H1 (cell line): ENCODE data around the gene LRRIQ4. TPM values are rescaled to one million over a fixed set of nuclear protein-coding genes. Genes with fewer than 3 reads are reported as not detected.

Experiments
- CHD1 ChIP-seq: IDR thresholded peaks from 2 replicates; pipeline ENCODE4 v1.6.1; 2012; ENCODE audit warnings: low read depth, low read length, improper control_type of control experiment
- EP300 ChIP-seq, 2 experiments: IDR thresholded peaks; 1 replicate in 1 of 2; 2 replicates in 1 of 2; pipeline ENCODE4 v1.6.1; 2011 to 2012; ENCODE audit warnings: low read depth in 2 of 2, low read length in 2 of 2, mild to moderate bottlenecking in 2 of 2, borderline replicate concordance in 1 of 2, inconsistent platforms in 1 of 2, moderate library complexity in 1 of 2
- POLR2AphosphoS5 ChIP-seq: IDR thresholded peaks from 2 replicates; pipeline ENCODE4 v1.6.1; 2011; ENCODE audit warnings: low read depth, low read length
- TCF12 ChIP-seq: IDR thresholded peaks from 2 replicates; pipeline ENCODE4 v1.6.1; 2011; ENCODE audit warnings: low read depth, mild to moderate bottlenecking, low read length
- USF2 ChIP-seq: IDR thresholded peaks from 2 replicates; pipeline ENCODE4 v1.6.1; 2011; ENCODE audit warnings: low read length, improper control_type of control experiment
- polyA plus RNA-seq, 7 experiments: library from polyadenylated mRNA; depleted of rRNA in 3 of 7; stranded (reverse) in 5 of 7; unstranded in 2 of 7; fragments of >200 nt in 5 of 7; fragments of 200-250 nt in 2 of 7; gene quantifications; 1 replicate in 5 of 7; 2 replicates in 1 of 7; 4 replicates in 1 of 7; pipeline versions ENCODE4 v1.2.1 to v1.2.3, GENCODE V29; 2011 to 2013; ENCODE audit warnings: missing spikeins in 2 of 7, mixed read lengths in 2 of 7
- total RNA-seq: library from RNA; stranded (reverse); fragmentation: NEBNext Ultra II Directional; extraction: Animal tissue kit (Norgen Biotek cat#: 25700); gene quantifications from 2 replicates; pipeline ENCODE4 v1.2.1, GENCODE V29; 2021

Gene LRRIQ4
- total and polyA plus RNA-seq, 2 of the 8 experiments (the other 6 are each of a cell fraction or from before 2014, with no cell fraction given) = 0.08 TPM; not detected in 1

DNA sequence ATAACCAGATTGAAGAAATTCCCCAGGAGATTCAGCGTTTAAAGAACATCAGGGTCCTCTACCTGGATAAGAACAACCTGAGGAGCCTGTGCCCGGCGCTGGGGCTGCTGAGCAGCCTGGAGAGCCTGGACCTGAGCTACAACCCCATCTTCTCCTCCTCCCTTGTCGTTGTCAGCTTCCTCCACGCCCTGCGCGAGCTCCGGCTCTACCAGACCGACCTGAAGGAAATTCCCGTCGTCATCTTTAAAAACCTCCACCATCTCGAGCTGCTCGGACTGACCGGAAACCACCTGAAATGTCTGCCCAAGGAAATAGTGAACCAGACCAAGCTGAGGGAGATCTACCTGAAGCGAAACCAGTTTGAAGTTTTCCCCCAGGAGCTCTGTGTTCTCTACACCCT is 9.4 kb downstream of the LRRIQ4 start (continued):
- TF ChIP-seq POLR2AphosphoS5 = no peak
- TF ChIP-seq EP300 (IDR thresholded peaks at IDR 0.05; ENCODE audit: borderline replicate concordance in 1 of 2, low read depth in 2 of 2, low read length in 2 of 2) = no peak
- no peak for TF ChIP-seq CHD1
- no peak for TF ChIP-seq TCF12
- TF ChIP-seq USF2 = no peak
